Measurements from ENCODE around the gene SNTB2. TPM values are rescaled to one million over a fixed set of nuclear protein-coding genes. Genes with fewer than 3 reads are reported as not detected.
"Not testable (repeated sequence)": the region's sequence is repeated elsewhere in the genome, so short reads cannot be mapped to it uniquely, and the experiment has no call there.

SNTB2 gene
- total RNA-seq, 1 experiment from 2014 or later: 30.3 TPM

DNA sequence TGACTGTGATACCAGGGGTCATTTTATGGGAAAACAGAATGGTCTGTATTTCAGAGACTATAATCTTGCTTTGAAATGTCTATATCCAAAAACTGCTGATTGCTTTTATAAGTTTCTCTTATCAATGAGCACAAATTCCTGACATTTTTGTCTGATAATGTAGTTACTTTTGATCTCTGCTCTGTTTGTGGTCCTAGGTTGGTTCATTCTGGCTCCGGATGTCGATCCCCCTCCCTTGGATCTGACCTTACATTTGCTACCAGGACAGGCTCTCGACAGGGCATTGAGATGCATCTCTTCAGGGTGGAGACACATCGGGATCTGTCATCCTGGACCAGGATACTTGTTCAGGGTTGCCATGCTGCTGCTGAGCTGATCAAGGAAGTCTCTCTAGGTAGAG is 96.9 kb downstream of the SNTB2 start:
- H3K27ac ChIP-seq: no peak overlapping the region
- H3K9me3 ChIP-seq (ENCODE audit: insufficient read depth, low read depth): no peaks in the 10 kb centered on the region
- intact Hi-C loops (cut with micrococcal nuclease; ENCODE audit: unreplicated experiment): no loop called here
- no peak for TF ChIP-seq EZH2 (IDR thresholded peaks at IDR 0.05; ENCODE audit: low read depth)
- TF ChIP-seq, protein P1, sequence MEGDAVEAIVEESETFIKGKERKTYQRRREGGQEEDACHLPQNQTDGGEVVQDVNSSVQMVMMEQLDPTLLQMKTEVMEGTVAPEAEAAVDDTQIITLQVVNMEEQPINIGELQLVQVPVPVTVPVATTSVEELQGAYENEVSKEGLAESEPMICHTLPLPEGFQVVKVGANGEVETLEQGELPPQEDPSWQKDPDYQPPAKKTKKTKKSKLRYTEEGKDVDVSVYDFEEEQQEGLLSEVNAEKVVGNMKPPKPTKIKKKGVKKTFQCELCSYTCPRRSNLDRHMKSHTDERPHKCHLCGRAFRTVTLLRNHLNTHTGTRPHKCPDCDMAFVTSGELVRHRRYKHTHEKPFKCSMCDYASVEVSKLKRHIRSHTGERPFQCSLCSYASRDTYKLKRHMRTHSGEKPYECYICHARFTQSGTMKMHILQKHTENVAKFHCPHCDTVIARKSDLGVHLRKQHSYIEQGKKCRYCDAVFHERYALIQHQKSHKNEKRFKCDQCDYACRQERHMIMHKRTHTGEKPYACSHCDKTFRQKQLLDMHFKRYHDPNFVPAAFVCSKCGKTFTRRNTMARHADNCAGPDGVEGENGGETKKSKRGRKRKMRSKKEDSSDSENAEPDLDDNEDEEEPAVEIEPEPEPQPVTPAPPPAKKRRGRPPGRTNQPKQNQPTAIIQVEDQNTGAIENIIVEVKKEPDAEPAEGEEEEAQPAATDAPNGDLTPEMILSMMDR (conservative IDR thresholded peaks at IDR 0.05): no peak
- CTCF ChIA-PET: no interaction called here
- H3K9me2 ChIP-seq (ENCODE audit: insufficient read depth): no peaks in the 10 kb centered on the region
- no peaks in the 10 kb centered on the region for H3K4me1 ChIP-seq (replicated peaks; ENCODE audit: insufficient read depth)
- 0 out of 2 replicates have a peak, but pooled peaks cover 3% of the 10 kb centered on the region for H3K36me3 ChIP-seq (ENCODE audit: low read depth)
- no peak overlapping the region for H3K4me3 ChIP-seq
- H3K79me2 ChIP-seq (ENCODE audit: low read depth): no peaks in the 10 kb centered on the region
- POLR2A ChIA-PET (ENCODE audit: unreplicated experiment): no interaction called here
- H3K27me3 ChIP-seq (ENCODE audit: insufficient read depth, low read depth): no peaks in the 10 kb centered on the region
- H2AFZ ChIP-seq: no peak overlapping the region
- no peak for DNase-seq
- 0 out of 2 replicates have a peak, but pooled peaks cover 4% of the 10 kb centered on the region for H3F3A ChIP-seq (ENCODE audit: insufficient read depth, low read depth)
- no peaks in the 10 kb centered on the region for H4K20me1 ChIP-seq (ENCODE audit: insufficient read depth)
- BruUV-seq (replicated peaks): no TSS peak
- no peak overlapping the region for H3K4me2 ChIP-seq

- intact Hi-C loops (cut with micrococcal nuclease; ENCODE audit: unreplicated experiment): no loop called here
These were observed 98.3 kb downstream of the SNTB2 start for GRCh38 chr16:69285240-69285639.

DNA sequence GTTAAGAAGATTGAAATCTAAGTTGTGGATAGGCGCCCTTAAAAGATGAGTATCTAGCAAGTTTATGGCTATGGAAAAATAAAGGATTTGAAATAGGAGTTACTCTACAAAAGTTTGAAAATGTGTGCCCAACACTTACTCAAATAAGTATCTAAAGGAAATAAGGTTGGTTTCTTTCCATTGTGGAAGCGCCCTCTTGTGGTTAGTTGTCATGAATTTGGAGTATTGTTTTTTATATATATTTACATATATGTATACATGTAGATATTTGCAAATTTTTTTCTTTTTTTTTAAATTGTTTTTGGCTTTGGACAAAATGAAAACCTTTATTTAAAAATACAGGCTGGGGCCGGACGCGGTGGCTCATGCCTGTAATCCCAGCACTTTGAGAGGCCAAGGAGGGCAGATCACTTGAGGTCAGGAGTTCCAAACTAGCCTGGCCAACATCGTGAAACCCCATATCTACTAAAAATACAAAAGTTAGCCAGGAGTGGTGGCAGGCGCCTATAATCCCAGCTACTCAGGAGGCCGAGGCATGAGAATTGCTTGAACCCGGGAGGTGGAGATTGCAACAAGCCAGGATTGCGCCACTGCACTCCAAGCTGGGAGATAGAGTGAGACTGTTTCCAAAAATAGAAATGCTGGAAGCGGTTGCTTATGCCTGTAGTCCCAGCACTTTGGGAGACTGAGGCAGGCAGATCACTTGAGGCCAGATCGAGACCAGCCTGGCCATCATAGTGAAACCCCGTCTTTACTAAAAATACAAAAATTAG is 100.2 kb downstream of the SNTB2 start:
- no peaks in the 10 kb centered on the region for H3K36me3 ChIP-seq (ENCODE audit: low read depth)
- no peaks in the 10 kb centered on the region for H3K79me2 ChIP-seq (ENCODE audit: low read depth)
- H3K27ac ChIP-seq: no peak overlapping the region
- no peaks in the 10 kb centered on the region for H4K20me1 ChIP-seq (ENCODE audit: insufficient read depth)
- H3K9me2 ChIP-seq (ENCODE audit: insufficient read depth): no peaks in the 10 kb centered on the region
- H3K9me3 ChIP-seq (ENCODE audit: insufficient read depth, low read depth): no peaks in the 10 kb centered on the region
- intact Hi-C loops (cut with micrococcal nuclease; ENCODE audit: unreplicated experiment): loop anchor here (1.0 kb wide), 2 partner anchors 114 to 137 kb away; no protein-coding TSS in a partner anchor
- POLR2A ChIA-PET (ENCODE audit: unreplicated experiment): no interaction called here
- TF ChIP-seq, protein P1 (conservative IDR thresholded peaks at IDR 0.05): peak; percentile 75
- no peak for TF ChIP-seq EZH2 (IDR thresholded peaks at IDR 0.05; ENCODE audit: low read depth)
- peak; percentile 6 to 51 for DNase-seq
- H3K4me3 ChIP-seq: no peak overlapping the region
- H3F3A ChIP-seq (ENCODE audit: insufficient read depth, low read depth): 0 out of 2 replicates have a peak, but pooled peaks cover 4% of the 10 kb centered on the region
- H3K27me3 ChIP-seq (ENCODE audit: insufficient read depth, low read depth): no peaks in the 10 kb centered on the region
- no peak overlapping the region for H2AFZ ChIP-seq
- BruUV-seq (replicated peaks): no TSS peak
- H3K4me2 ChIP-seq: no peak overlapping the region
- CTCF ChIA-PET: interaction anchor here (0.6 to 1.0 kb wide), 2 partner anchors 104 to 137 kb away, joined by 3 to 4 read pairs; no protein-coding TSS in a partner anchor
- H3K4me1 ChIP-seq (replicated peaks; ENCODE audit: insufficient read depth): no peaks in the 10 kb centered on the region

More at GRCh38 chr16:69285240-69285639, 98.3 kb downstream of the SNTB2 start:
- no peak for DNase-seq
- no peak for TF ChIP-seq EZH2 (IDR thresholded peaks at IDR 0.05; ENCODE audit: low read depth)
- BruUV-seq (replicated peaks): no TSS peak
- 0 out of 2 replicates have a peak, but pooled peaks cover 4% of the 10 kb centered on the region for H3F3A ChIP-seq (ENCODE audit: insufficient read depth, low read depth)
- H3K79me2 ChIP-seq (ENCODE audit: low read depth): no peaks in the 10 kb centered on the region
- no peaks in the 10 kb centered on the region for H4K20me1 ChIP-seq (ENCODE audit: insufficient read depth)
- H3K9me2 ChIP-seq (ENCODE audit: insufficient read depth): no peaks in the 10 kb centered on the region
- no peaks in the 10 kb centered on the region for H3K36me3 ChIP-seq (ENCODE audit: low read depth)
- H2AFZ ChIP-seq: no peak overlapping the region
- ChIA-PET POLR2A (ENCODE audit: unreplicated experiment) (no interaction called here), CTCF (interaction anchor here (0.6 to 0.7 kb wide), 6 partner anchors 43 to 880 kb away, joined by 3 to 13 read pairs (median 5); no protein-coding TSS in a partner anchor)
- no peaks in the 10 kb centered on the region for H3K27me3 ChIP-seq (ENCODE audit: insufficient read depth, low read depth)
- H3K4me2 ChIP-seq: no peak overlapping the region
- no peaks in the 10 kb centered on the region for H3K4me1 ChIP-seq (replicated peaks; ENCODE audit: insufficient read depth)
- no peaks in the 10 kb centered on the region for H3K9me3 ChIP-seq (ENCODE audit: insufficient read depth, low read depth)
- no peak overlapping the region for H3K4me3 ChIP-seq
- no peak overlapping the region for H3K27ac ChIP-seq

GRCh38 chr16:69291657-69292056 is 104.7 kb downstream of the SNTB2 start:
- H3K4me1 ChIP-seq (replicated peaks; ENCODE audit: insufficient read depth); H3K27me3 ChIP-seq (ENCODE audit: insufficient read depth, low read depth); H3F3A ChIP-seq (ENCODE audit: insufficient read depth, low read depth); H3K27ac ChIP-seq; POLR2A ChIA-PET (ENCODE audit: unreplicated experiment); intact Hi-C loops (cut with micrococcal nuclease; ENCODE audit: unreplicated experiment); CTCF ChIA-PET; BruUV-seq (replicated peaks); H4K20me1 ChIP-seq (ENCODE audit: insufficient read depth); H3K4me3 ChIP-seq; H2AFZ ChIP-seq; H3K4me2 ChIP-seq; H3K9me2 ChIP-seq (ENCODE audit: insufficient read depth); H3K9me3 ChIP-seq (ENCODE audit: insufficient read depth, low read depth); H3K79me2 ChIP-seq (ENCODE audit: low read depth); H3K36me3 ChIP-seq (ENCODE audit: low read depth); DNase-seq: not testable (repeated sequence)

All from PC-9 (cell line).